ENCODE results near the gene EXOSC2.

Gene EXOSC2

GRCh38 chr9:130698514-130698913, 4.9 kb downstream of the EXOSC2 start:
- DNase-seq = no peak

- DNase-seq = no peak
Measured at GRCh38 chr9:130699047-130699446, 5.5 kb downstream of the EXOSC2 start.

GRCh38 chr9:130701059-130702022, 7.8 kb downstream of the EXOSC2 start:
- peak; percentile 51 for DNase-seq

GRCh38 chr9:130703501-130703900, 9.9 kb downstream of the EXOSC2 start:
- DNase-seq = no peak

- DNase-seq = no peak
Measured at GRCh38 chr9:130707225-130707976, 13.8 kb downstream of the EXOSC2 start.

- no peak for DNase-seq
Measured at GRCh38 chr9:130710822-130711352, 17.3 kb downstream of the EXOSC2 start.

- DNase-seq = no peak
Measured at GRCh38 chr9:130711469-130711868, 17.9 kb downstream of the EXOSC2 start.

- peak; percentile 96 for DNase-seq
Measured at GRCh38 chr9:130712564-130713285, 19.1 kb downstream of the EXOSC2 start.

- no peak for DNase-seq
Measured at GRCh38 chr9:130713286-130713960, 19.8 kb downstream of the EXOSC2 start.

- DNase-seq = no peak
Measured at GRCh38 chr9:130714586-130715110, 21.1 kb downstream of the EXOSC2 start.

GRCh38 chr9:130715270-130715669, 21.7 kb downstream of the EXOSC2 start:
- DNase-seq = no peak

- DNase-seq = no peak
Measured at GRCh38 chr9:130718562-130718961, 25.0 kb downstream of the EXOSC2 start.

GRCh38 chr9:130720762-130721161, 27.2 kb downstream of the EXOSC2 start:
- no peak for DNase-seq

- DNase-seq = no peak
Measured at GRCh38 chr9:130728721-130729120, 35.1 kb downstream of the EXOSC2 start.

- DNase-seq = no peak
Measured at GRCh38 chr9:130729145-130729544, 35.6 kb downstream of the EXOSC2 start.

- DNase-seq = no peak
Measured at GRCh38 chr9:130731355-130731754, 37.8 kb downstream of the EXOSC2 start.

GRCh38 chr9:130732136-130732535, 38.6 kb downstream of the EXOSC2 start:
- DNase-seq = no peak

- DNase-seq = no peak
Measured at GRCh38 chr9:130732793-130733221, 39.2 kb downstream of the EXOSC2 start.

GRCh38 chr9:130735566-130735965, 42.0 kb downstream of the EXOSC2 start:
- no peak for DNase-seq

GRCh38 chr9:130736834-130737233, 43.3 kb downstream of the EXOSC2 start:
- DNase-seq = no peak

GRCh38 chr9:130738281-130738680, 44.7 kb downstream of the EXOSC2 start:
- no peak for DNase-seq

- DNase-seq = no peak
Measured at GRCh38 chr9:130739081-130739480, 45.5 kb downstream of the EXOSC2 start.
